Lower lobe of right lung (tissue), 2 donors: ENCODE measurements around the gene PDE4C. TPM values are rescaled to one million over a fixed set of nuclear protein-coding genes. Genes with fewer than 3 reads are reported as not detected.

Experiments
- ATAC-seq, 2 donors: fragments of 200-7000 bp; cut with Tn5 transposase; one replicate each; pipeline ENCODE4 v1.9.1; 2020 to 2022; ENCODE audit warnings: mild to moderate bottlenecking in 2 of 2, moderate library complexity in 2 of 2
- DNase-seq: peaks from one replicate; pipeline ENCODE4 v3.0.0-alpha.2; 2020
- H3K27ac ChIP-seq: fragments of 200-600 bp; one replicate; pipeline ENCODE4 v1.8.0; 2022
- H3K27me3 ChIP-seq: fragments of 200-600 bp; one replicate; pipeline ENCODE4 v1.8.0; 2022; ENCODE audit warnings: low read depth
- H3K36me3 ChIP-seq: fragments of 200-600 bp; one replicate; pipeline ENCODE4 v1.8.0; 2022; ENCODE audit warnings: mild to moderate bottlenecking
- H3K4me1 ChIP-seq: fragments of 200-600 bp; one replicate; pipeline ENCODE4 v1.8.0; 2022
- H3K4me3 ChIP-seq: fragments of 200-600 bp; one replicate; pipeline ENCODE4 v1.8.0; 2022; ENCODE audit warnings: mild to moderate bottlenecking
- H3K9me3 ChIP-seq: fragments of 200-600 bp; one replicate; pipeline ENCODE4 v1.8.0; 2022
- CTCF ChIP-seq: fragments of 200-600 bp; IDR thresholded peaks from one replicate; pipeline ENCODE4 v1.8.0; 2022; ENCODE audit warnings: antibody characterized with exemption, mild to moderate bottlenecking
- intact Hi-C: fragments of 100-400 bp; cut with DNase I; formaldehyde crosslinking; loops from one replicate; pipeline ENCODE4 v1.11.0; 2022
- total RNA-seq: library from RNA; stranded (reverse); fragmentation: NEBNext Ultra II Directional; extraction: Animal tissue kit (Norgen Biotek cat#: 25700); gene quantifications from one replicate; pipeline ENCODE4 v1.2.1, GENCODE V29; 2021
- donor health status: DM: no; HTN: yes; CAD: no; lungs with severe emphysema.

The PDE4C gene
- total RNA-seq, 1 donor from 2014 or later, result 9.6 TPM

DNA sequence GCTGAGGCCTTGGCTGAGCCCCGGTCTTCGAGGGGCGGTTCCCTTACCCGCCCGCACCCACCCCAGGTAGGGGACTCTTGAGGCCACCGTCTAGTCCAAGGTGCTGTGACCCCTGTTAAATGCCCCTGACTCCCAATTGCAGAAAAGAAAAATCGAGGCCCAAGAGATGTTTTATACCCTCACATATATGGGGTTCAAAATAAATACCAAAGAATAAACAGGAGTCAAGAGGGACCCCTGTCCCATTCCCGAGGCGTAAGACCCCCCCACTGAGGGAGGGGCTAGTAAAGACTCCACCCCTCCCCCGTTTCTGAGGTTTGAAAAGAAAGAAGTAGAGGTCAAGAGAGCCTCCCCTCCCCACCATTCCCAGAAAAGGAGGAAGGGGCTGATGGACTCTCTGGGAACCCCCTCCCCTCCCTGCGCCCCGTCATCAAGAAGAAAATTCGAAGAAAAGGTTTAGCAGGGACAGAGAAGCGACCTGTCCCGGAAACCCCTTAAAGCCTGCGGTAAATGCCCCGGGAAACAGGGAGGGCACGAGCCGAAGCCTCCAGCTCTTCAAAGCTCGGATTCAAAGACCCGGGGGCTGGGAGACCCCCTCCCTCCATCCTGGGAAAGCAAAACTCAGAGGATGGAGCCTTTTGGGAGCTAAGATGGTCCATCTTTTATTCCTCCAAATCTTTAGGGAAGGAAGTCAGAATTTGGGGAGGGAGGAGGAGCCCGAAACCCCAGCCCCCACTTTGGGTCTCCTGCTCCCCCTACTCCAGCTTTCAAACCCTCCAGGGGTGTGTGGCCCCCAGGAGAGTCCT is 21.6 kb downstream of the PDE4C start:
- ATAC-seq, result peak; percentile 49 to 56
- Histone ChIP-seq H3K9me3 (no peaks in the 10 kb centered on the region), H3K4me3 (peak overlapping the region; percentile 81), H3K27me3 (no peaks in the 10 kb centered on the region), H3K36me3 (peaks cover 9% of the 10 kb centered on the region), H3K27ac (peak overlapping the region; percentile 98), H3K4me1 (peaks cover 25% of the 10 kb centered on the region)
- TF ChIP-seq CTCF, result no peak
- intact Hi-C loops, result loop anchor here (10.0 kb wide), 1 partner anchor 50 kb away; a partner anchor contains a TSS
- no peak for DNase-seq

DNA sequence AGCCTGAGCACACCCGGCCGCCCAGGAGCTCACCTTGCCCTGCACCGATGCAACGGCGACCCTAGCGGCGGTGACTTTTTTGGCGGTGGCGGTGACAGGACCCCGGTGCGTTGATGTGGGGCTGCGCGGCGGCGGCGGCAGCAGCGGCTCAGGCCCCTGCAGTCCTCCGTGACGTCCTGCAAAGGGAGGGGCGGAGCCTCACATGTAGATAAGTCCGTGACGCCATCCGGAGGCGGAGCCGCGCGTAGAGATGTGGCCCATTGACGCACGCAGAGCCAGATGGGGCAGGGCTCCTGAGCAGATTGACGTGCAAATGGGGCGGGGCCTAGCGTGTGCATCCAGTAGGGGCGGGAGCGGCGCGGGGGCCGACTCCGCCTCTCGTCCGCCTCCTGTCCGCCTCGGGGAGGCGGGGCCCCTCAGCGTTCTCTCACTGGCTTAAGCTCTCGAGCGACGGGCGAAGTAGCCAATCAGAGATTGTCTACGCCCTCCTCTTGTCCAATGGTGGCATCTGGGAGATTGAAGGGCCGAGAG is 22.3 kb downstream of the PDE4C start, which contains the start of gene RAB3A:
Gene RAB3A, minus strand, starts transcription at position 180 of the 531 bp plus-strand sequence. CDS start 1,302 bp downstream, outside the sequence.
- intact Hi-C loops, result loop anchor here (10.0 kb wide), 1 partner anchor 51 kb away; a partner anchor contains a TSS

GRCh38 chr19:18203408-18203862 is 22.8 kb downstream of the PDE4C start:
- Histone ChIP-seq H3K4me1 (peaks cover 25% of the 10 kb centered on the region), H3K36me3 (peaks cover 19% of the 10 kb centered on the region), H3K27me3 (no peaks in the 10 kb centered on the region), H3K9me3 (no peaks in the 10 kb centered on the region), H3K4me3 (peak overlapping the region; percentile 81), H3K27ac (peak overlapping the region; percentile 74)
- peak; percentile 1 to 6 for ATAC-seq
- peak; percentile 77 for DNase-seq
- TF ChIP-seq CTCF, result no peak
- intact Hi-C loops, result loop anchor here (10.0 kb wide), 1 partner anchor 51 kb away; a partner anchor contains a TSS

More for the DNA sequence above, 22.3 kb downstream of the PDE4C start, which contains the start of gene RAB3A:
- Histone ChIP-seq H3K36me3 (peaks cover 15% of the 10 kb centered on the region), H3K27me3 (no peaks in the 10 kb centered on the region), H3K27ac (peak within 1 kb of the TSS; percentile 98), H3K4me3 (peak within 1 kb of the TSS; percentile 81), H3K4me1 (peaks cover 25% of the 10 kb centered on the region), H3K9me3 (no peaks in the 10 kb centered on the region)
- DNase-seq, result peak; percentile 100
- TF ChIP-seq CTCF, result no peak
- ATAC-seq, result peak; percentile 96 to 98

DNA sequence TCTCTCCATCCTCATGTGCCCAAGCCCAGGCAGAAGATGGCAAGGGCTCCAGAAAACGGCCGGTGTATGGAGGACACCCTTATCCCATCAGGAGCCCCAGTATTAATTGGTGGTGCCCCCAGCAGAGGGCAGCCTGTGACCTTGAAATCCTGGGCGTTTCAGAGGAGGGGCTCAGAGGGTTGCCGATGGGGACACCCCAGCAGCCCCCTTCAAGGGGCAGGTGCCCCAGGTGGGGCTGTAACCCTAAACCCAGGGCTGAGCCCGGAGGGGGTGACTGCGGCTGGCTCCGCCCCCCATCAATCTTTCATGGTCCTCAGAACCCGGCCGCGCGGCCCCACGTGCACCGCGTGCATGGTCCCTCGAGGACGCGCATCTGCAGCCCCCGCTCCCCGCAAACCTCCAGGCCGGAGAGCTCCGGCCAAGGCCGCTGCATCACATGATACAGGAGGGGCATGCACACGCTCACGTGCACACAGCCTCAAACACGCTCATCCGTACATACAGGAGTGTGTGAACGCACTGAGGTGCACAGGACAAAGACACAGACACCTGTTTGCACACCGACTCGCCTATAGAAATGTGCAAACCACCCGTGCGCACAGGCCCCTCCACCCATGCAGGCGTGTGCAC is 23.3 kb downstream of the PDE4C start:
- ATAC-seq, result no peak
- no peak for DNase-seq
- H3K36me3 ChIP-seq, result peaks cover 24% of the 10 kb centered on the region
- H3K4me3 ChIP-seq, result peak overlapping the region; percentile 81
- H3K4me1 ChIP-seq, result peaks cover 25% of the 10 kb centered on the region
- TF ChIP-seq CTCF, result no peak
- intact Hi-C loops, result loop anchor here (10.0 kb wide), 1 partner anchor 52 kb away; a partner anchor contains a TSS
- no peaks in the 10 kb centered on the region for H3K27me3 ChIP-seq
- no peak overlapping the region for H3K27ac ChIP-seq
- H3K9me3 ChIP-seq, result no peaks in the 10 kb centered on the region

DNA sequence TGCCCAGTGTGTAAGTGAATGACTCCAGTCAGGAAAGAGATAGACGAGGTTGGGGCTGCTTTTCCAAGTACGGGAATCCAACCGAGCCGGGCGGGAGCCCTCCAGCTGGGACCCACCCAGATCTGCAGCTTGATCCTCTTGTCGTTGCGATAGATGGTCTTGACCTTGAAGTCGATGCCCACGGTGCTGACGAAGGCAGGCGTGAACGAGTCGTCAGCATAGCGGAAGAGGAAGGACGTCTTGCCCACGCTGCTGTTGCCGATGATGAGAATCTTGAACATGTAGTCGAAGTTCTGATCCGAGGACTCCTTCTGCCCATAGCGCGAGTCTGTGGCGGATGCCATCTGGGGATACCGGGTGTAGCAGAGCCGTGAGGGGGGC is 23.9 kb downstream of the PDE4C start:
- Histone ChIP-seq H3K27ac (no peak overlapping the region), H3K27me3 (no peaks in the 10 kb centered on the region), H3K36me3 (peaks cover 27% of the 10 kb centered on the region), H3K4me3 (no peak overlapping the region), H3K9me3 (no peaks in the 10 kb centered on the region), H3K4me1 (peaks cover 25% of the 10 kb centered on the region)
- DNase-seq, result no peak
- no peak for ATAC-seq
- intact Hi-C loops, result loop anchor here (10.0 kb wide), 1 partner anchor 52 kb away; a partner anchor contains a TSS
- TF ChIP-seq CTCF, result no peak
